ENCODE measurements around the gene RPS6KB2.

DNA sequence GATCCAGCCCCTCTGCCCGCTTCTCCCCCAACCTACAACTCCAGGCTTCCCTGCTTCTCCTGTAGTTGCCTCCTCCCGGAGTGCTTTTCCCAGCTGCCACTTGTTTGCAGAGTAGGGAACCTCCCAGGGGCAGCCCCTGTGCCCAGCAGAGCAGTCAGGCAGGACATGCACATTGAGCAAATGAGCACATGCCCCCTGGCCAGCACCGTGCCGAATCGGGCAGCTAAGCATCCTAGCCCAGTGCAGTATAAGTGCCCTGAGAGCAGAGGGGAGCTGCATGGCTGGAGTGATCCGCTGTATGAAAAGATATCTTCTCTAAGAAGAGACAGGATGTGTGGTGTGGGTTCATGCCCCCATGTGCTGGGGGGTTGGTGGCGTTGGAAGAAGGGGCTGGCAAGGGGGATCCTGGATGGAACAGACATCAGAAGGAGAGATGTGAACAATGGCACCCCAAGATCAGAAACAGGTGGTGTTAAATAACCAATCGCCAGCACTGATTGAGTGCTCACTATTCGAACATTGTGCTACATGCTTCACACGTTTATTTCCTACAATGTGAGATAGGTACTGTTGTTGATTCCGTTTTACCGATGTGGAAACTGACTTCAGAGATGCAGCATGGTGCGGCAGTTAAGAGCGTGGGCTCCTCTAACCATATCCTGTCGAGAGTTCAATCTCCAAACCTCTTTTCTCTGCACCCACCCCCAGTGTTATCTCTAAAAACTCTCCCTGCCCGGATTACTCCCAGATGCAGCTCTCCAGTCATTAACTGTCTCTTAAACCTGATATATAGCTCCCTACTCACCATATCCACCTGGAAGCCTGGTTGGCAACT lies 55.8 kb downstream of the RPS6KB2 start:
- TF ChIP-seq POLR2AphosphoS5 (IDR thresholded peaks at IDR 0.05; ENCODE audit: low read depth, low read length), result no peak
- TF ChIP-seq REST (IDR thresholded peaks at IDR 0.05; ENCODE audit: insufficient read depth in 1 of 2, low read depth in 2 of 2, low read length in 2 of 2), result no peak
- TF ChIP-seq TAF1 (IDR thresholded peaks at IDR 0.05; ENCODE audit: borderline replicate concordance, insufficient read depth, low read length), result no peak
